ENCODE data around the gene C2orf69.

Gene C2orf69

DNA sequence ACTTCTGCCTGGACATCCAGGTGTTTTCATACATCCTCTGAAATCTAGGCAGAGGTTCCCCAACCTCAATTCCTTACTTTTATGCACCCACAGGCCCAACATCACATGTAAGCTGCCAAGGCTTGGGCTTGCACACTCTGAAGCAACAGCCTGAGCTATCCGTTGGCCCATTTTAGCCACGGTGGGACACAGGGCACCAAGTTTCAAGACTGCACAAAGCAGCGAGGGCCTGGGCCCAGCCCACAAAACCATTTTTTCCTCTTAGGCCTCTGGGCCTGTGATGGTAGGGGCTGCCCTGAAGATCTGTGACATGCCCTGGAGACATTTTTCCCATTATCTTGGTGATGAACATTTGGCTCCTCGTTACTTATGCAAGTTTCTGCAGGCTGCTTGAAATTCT lies 5.9 kb downstream of the C2orf69 start:
- DNase-seq: no peak

DNA sequence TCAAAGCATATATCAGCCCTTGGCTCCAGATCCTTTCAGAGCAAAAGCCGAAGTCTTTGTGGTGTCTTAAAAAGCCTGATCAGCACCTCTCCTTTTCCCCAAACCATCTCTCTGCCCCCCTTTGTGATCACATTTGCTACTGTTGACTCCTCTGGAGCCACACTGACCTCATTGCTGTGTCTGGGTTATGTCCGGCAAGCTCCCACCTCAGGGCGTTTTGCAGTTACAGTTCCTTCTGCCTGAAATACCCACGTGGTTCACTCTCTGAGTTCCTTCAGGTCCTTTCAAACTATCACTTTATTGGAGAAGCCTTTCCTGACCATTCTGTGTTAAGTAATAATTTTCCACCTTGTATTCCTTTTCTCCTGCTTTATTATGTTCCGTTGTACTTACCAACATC lies 11.8 kb downstream of the C2orf69 start:
- no peak for DNase-seq

DNA sequence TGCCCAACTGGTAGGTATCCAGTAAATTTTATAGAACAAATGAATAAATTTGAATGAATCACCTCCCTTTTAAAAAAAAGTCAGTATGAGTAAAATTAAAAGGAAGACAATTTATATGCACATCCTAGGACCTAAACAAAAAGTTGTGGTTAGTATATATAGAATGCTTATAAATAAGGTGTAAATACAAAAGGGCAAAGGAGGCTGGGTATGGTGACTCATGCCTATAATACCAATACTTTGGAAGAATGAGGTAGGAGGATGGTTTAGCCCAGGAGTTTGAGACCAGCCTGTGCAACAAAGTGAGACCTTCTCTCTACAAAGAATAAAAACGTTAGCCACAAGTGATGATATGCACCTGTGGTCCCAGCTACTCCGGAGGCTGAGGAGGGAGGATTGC lies 12.8 kb downstream of the C2orf69 start:
- no peak for DNase-seq

DNA sequence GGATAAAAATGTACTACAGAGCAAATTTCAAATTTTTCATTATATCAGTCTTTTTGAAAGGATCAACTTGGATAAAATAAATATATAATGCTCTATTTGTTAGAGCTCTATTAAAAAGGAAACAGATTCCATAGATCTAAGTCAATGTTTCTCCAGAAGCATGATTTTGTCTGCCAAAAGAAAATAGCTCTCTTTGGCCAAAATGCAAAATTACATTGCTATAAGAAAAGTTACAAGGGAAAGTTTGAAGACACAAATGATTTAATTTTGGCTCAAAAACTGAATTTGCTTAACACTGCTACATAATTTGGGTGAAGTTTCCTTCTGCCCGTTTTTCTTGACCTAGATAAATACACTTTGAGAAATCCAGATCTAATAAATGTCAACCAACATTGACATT lies 15.7 kb downstream of the C2orf69 start:
- no peak for DNase-seq

DNA sequence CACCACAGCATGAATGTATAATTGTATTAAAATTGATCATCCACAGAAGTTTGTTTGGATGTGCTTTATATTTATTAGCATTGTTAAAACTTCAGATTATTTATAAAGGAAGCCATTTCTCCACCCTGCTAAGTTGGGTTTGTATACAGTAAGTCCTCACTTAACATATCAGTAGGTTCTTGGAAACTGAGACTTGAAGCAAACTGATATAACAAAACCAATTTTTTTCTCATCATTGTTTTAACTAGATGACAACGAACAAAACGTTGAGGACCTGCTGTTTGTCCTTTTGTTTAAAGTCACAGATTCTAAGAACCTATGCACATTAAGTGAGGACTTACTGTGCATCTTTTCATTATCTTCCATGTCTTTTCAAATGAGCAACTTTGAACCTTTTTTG lies 17.1 kb downstream of the C2orf69 start:
- DNase-seq: no peak

DNA sequence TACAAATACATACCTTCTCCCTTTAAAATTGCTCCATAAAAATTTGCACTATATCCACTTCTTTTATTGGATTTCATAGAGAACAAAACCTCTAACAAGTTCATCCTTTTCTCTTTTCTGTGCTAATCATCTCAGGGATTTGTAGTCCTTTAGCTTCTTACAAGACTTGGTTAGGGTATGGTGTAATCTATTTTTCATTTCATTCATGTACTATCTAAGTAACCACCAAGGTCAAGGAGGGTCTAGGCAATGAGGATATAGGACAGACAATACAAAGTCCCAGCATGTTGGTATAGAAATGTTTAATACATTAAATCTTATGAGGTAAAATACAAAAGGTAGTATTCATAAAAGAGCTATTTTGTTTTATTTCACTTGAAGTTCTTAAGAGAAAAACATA lies 17.5 kb downstream of the C2orf69 start:
- DNase-seq: no peak

DNA sequence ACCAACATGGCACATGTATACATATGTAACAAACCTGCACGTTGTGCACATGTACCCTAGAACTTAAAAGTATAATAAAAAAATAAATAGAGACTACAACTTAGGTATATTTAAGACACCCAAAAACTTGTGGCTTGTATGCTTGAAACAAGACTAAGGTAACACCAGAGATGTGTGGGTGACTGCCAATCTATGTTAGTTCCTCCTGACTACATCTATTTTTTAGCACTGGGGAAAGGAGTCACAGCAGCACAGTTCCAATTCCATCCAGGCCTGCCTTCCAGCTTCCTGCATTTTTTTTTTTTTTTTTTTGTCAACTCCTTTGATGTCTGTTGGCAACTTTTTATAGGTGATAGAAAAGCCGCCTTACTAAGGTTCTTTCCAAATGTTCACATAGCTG lies 18.2 kb downstream of the C2orf69 start:
- no peak for DNase-seq

DNA sequence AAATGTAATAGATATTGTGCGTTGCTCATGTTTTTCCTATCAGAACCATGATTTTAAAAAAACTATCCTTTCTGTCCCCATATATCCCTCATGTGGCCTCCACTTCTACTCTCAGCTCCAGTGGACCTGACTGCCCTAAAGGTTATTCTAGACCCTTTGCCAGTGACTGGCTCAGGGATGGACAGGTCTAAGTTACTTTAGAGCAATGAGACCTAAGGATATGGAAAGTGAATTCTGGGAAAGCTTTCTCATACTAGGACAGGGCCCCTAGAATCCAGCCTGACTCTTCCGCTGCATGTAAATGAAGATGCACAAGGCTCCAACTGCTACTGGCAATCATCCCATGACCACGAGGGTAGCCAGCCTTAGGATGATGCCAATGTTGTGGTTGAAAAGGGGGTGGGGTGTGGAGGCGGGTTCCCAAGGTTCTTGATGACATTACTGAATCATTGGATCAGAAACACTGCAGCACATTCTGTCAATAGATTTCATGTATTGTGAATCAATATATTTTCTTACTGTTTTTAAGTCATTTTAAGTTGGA lies 21.3 kb downstream of the C2orf69 start:
- DNase-seq: no peak

DNA sequence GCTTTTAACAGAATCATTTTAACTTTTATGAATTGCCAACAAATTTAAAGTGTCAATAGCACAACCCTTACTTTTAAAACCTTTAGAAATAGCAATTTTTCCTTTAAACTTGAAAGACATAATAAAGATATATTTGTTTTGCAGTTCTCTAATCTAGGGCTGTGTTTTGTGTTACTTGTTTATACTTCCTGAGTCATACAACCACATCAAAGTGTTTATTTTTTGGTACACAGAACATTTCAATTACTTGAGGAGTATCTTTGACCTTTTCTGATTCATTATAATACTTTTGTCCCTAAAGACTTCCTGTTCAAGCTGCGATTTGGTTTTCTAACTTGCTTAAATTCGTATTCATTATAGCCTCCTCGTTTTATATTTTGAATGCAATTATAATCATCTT lies 22.4 kb downstream of the C2orf69 start:
- no peak for DNase-seq

DNA sequence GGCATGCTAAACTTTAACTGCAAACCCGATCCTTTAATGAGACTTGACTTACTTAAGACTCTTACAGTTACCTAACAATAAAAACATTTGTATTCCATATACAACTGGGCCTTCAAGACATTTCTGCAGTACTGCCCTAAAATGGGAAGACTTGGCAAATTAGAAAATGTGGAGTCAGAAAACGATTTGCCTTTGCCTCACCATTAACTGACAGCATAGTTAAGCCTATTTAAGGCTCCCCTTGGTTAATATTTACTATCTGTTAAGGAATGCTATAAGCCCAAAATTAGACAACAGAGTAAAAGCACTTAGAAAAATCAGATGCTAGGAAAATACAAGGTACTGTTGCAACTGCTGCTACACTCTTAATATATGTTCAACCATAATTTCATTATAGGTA lies 25.5 kb downstream of the C2orf69 start:
- DNase-seq: no peak

DNA sequence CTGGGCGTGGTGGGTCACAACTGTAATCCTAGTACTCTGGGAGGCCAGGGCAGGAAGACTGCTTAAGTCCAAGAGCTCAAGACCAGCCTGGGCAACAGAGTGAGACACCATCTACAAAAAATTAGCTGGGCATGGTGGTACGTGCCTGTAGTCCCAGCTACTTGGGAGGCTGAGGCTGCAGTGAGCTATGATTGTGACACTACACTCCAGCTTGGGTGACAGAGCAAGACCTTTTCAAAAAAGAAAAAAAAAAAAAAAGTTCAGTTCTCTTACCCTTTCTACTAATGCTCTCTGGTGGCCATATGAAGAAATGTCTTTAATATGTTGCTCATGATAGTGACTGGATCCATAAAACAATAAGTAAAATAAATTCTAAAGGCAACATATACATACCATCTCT lies 29.3 kb downstream of the C2orf69 start:
- no peak for DNase-seq

DNA sequence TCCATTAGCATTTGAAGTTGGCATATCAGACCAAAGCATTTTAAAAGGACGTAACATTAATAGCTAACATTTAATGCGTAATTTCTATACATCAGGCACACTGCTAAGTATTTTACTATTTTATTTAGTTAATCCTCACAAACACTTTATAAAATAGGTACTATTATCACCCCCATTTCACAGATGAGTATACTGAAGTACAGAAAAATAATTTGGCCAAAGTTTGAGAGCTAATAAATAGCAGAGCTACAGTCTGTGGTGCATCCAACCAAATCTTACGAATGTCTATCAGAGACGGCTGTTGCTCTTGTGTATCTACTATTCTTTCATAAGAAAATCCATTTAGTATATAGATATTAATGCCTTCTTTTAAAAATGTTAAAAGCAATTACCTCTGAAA lies 32.3 kb downstream of the C2orf69 start:
- DNase-seq: no peak

DNA sequence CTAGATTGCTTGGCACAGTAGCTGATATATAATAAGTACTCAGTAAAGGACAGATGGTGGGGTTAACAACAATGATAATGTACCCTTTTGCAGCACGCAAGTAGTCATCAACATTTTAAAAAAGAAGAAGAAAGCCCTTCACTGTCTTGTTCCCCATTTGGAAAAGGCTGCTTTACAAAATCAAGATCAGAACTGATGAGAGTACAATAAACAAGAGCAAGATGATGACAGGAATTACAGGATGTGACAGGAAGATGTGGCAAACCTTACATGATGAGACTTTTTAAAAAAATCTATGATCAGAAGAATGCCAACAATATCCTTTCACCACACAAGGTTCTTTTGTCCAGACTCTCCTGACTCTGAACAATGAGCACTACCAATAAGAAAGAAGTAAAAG lies 35.1 kb downstream of the C2orf69 start:
- DNase-seq: no peak

DNA sequence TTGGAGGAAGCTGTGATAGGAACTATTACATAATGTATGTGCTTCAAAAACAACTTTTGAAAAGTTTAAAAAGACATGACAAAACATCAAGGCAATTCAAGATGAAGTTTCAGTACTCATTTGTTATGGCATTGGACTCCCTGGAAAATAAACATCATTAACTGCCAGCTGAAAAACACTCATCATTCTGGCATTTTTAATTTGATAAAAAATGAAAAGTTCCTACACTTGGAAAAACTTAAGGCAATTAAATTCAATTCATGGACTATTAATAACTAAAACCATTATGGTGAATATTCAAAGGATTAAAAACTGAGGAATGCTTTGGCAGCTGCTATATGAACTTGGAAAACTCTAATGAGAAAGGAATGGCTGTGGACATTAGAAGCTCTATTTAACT lies 35.7 kb downstream of the C2orf69 start:
- DNase-seq: no peak

DNA sequence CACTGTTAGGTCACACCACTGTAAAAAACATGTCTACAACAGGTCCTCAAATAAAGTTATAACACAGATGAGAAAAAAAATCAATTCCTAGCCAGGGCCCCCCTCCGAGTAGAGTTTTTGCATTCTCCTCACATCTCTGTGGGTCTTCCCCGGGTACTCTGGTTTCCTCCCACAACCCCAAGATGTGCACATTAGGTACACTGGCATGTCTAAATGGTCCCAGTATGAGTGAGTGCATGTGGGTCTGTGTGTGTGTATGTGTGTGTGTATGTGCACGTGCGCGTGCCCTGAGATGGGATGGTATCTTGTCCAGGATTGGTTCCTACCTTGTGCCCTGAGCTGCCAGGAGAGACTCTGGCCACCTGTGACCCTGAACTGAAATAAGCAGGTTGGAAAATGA lies 39.3 kb downstream of the C2orf69 start:
- no peak for DNase-seq

DNA sequence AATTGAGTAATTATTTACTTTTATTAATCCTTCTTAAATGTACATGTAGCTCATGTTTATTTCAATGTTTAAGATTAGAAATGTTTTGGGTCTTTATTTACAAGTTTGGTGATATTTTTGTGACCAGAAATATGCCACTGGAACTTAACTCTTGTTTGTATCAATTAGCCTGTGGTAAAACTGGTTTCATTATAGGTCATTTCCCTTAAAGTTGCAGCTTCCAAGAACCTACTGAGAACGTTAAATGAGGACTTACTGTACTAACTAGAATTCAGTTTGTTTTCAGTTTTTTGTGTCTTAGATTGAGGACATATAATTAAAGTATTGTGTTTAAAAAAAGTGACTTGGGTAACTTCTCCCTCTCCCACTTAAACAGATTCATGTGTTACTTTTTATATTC lies 39.9 kb downstream of the C2orf69 start:
- DNase-seq: no peak

DNA sequence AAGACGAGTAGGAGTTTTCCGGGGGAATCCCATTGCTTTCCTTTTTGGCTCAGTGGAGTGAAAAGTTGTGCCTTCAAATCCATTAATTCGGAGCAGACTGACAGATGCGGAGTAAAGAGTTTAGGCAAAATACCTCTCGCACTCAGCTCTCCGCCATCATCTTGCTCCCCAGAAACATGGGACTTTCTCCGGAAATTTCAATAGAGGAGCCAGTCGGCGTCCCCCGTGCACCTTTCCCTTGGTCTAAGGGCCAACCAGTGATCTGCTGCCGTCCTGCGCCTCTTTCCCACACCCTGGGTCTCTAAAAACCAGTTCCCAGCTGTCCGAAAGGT lies 43.9 kb downstream of the C2orf69 start:
- DNase-seq: no peak

DNA sequence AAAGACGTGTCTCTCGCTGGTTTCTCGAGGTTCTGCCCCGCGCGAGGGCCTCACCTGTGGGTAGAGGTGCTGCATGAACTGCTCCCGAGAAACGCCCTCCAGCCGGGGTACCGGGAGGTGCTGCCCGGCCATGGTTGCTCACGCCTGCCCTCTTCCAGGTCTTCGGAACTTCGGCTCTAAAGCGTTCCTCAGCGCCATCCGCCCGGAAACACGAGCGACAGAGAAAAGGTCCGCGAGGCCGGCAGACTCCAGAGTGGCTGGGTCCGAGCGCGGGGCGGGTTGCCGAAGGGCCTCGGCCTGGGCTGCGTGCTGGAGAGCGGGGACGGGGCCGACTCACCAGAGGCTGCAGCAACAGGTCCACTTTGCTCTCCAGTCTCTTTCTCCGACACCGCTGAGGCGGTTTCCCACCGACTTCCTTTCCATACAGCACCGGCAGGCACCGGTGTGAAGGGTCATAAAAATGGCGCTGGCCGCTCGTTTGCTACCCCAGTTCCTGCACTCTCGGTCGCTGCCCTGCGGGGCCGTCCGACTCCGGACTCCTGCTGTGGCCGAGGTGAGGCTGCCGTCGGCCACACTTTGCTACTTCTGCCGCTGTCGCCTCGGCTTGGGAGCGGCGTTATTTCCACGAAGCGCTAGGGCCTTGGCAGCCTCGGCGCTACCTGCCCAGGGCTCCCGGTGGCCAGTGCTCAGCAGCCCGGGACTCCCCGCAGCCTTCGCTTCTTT lies 44.4 kb downstream of the C2orf69 start, which contains the start of the genes MAIP1 and TYW5:
TSS of gene MAIP1 (plus strand) at position 244 of the 723 bp plus-strand sequence. CDS start at position 461, 217 bp downstream.
TSS of gene TYW5 (minus strand) at position 153 of the 723 bp plus-strand sequence. CDS start at position 132, 21 bp downstream.
- DNase-seq: peak; percentile 67

DNA sequence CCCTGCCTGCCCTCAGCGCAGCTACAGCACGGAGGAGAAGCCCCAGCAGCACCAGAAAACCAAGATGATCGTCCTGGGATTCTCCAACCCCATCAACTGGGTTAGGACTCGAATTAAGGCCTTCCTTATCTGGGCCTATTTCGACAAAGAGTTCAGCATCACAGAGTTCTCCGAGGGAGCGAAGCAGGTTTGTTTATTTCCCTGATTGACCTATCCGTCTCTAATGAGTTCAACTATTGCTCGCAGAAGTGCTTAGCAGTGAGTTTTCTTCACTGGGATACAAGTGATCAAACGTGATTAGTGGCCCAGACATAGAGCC lies 44.9 kb downstream of the C2orf69 start:
- no peak for DNase-seq

DNA sequence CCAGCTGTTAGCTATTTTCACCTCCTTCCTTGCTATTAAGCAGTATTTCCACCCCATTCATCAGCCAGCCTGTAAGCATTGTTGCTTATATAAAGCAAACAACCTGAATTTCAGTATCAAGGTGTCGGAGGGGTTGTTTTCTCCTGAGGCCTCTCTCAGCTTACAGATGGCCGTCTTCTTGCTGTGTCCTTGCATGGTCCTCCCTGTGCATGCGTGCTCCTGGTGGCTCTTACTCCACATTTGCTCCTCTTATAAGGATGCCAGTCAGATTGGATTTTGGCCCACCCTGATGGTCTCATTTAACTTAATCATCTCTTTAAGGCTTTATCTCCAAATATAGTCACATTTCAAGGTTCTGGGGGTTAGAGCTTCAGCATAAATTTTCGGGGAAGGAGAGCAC lies 46.9 kb downstream of the C2orf69 start:
- DNase-seq: no peak

DNA sequence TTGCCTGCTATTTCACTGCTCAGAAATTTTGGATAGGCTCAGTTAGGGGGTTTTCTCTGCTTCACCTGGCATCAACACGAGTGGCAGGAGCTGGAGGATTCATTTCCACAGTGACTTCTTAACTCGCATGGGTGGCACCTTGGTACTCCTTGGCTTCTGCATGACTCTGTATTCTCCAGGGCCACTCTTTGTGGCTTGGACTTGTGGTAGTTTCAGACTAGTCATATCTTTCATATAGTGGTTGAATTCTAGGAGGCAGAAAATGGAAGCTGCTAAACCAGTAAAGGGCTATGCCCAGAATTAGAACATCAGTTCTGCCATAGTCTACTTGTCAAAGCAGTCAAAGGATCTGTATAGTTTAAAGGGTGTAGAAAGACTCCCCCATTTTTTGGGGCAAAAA lies 51.1 kb downstream of the C2orf69 start:
- no peak for DNase-seq

DNA sequence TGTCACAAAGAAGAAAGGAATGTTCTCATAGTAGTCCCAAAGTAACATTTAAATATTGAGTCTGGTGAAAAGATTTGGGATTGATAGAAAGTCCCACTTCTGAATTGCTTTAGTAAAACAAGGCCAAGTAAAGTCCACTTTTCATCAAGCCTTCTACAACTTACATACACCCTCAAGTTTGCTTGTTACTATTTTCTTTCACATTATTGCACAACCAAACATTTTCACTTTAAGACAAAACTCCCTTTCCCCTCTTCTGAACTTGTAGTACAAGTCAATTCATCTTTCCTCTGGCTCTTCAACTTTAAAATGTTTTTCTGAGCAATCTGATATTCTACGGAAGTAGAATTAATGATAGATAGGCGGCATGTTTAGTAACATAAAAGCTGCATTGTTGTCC lies 55.3 kb downstream of the C2orf69 start:
- DNase-seq: no peak

DNA sequence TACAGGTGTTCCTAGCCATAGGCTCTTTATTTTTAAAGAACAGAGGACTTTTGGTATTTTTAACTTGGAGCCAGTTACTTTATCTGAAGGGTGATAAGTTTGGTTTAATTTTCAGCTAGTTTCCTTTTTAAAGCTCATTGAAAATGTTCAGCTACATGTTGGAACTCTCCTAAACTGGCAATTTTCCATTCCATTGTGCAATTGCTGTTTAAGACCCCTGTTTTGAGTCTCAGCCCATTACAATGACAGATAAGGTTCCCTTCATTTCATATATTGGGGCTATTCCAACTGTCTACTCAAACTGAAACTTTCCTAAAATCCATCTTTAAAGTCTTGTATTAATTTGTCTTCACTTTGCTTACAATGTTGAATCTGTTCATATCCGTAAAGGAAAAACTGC lies 55.9 kb downstream of the C2orf69 start:
- DNase-seq: no peak

DNA sequence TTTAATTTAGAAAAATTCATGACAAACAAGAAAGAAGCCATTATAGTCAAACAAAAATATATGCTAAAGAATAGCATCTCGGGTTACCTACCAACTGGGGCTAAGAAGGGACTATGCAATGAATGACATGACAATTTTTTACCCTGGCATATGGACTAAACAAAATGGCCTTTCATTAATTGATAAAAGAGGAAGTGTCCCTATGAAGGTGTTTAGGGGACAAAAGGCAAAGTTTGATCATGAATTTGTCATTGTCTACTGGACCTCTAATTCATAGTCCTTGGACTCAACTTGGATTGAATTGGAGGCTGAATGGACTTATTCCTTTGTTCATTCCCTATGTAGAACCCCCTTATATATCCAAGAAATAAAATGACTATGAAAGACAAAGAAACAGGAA lies 57.0 kb downstream of the C2orf69 start:
- DNase-seq: no peak

DNA sequence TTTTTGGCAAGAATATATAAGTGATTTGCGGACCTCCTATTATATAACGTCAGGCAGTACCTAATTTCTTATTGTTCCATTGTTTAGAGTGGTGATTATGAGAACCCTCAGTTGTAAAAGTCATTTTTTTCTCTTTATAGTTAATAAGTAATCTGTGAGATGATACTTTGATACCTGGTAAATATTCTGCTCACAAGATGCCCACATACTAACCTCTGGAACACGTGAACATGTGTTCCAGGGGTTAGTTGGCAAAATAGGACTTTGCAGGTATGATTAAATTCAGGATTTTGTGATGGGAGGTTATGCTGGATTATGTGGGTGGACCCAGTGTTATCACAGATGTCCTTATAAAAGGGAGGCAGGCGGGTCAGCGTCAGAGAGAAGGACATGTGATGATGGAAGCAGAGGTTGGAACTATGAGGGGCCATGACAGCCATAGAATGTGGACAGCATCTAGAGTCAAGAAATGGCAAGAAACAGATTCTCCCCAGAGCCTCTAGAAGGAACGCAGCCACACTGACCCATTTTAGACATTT lies 61.1 kb downstream of the C2orf69 start:
- no peak for DNase-seq
